GM18507 (cell line): Measurements from ENCODE around the gene TTYH2.

ENCODE experiments used
- DNase-seq: peaks from one replicate; pipeline ENCODE4 v3.0.0; 2011; ENCODE audit warnings: low read depth; ENCODE audit not compliant: insufficient read length; ENCODE audit errors: extremely low spot score
- FAIRE-seq: peaks from 2 replicates; lab custom pipeline; 2011; peaks lifted over from hg19 to GRCh38; lab: Jason Lieb, UNC

TTYH2 gene

DNA sequence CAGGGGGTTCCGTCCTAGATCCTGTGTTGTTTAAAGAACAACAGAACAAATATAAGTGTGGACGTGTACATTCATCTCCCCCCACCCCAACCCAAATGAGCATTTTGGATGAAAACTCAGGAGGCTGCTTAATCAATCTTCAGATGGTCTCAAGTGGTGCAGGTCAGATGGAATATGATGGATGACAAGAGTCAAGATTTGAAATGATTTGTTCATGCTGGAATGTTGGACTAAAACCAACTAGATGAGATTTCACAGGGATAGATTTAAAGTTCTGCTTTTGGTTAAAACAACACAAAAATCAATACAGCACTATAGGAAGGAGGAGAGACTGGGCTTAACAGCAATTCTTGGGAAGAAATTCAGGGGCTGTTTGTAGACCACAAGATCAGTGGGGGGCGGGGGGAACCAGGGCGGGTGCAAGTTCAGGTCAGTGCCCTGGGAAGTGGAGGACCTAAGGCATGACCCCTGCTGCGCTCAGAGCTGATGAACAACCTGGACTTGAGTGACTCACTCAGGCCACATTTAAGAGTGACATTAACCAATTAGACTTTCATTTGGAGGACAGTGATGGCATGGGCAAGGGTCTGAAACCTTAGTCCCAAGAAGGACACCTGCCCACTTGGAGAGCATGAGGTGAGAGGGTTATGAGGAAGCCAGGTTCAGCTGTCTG, 15.1 kb downstream of the TTYH2 start:
- no peak for FAIRE-seq
- DNase-seq = no peak

DNA sequence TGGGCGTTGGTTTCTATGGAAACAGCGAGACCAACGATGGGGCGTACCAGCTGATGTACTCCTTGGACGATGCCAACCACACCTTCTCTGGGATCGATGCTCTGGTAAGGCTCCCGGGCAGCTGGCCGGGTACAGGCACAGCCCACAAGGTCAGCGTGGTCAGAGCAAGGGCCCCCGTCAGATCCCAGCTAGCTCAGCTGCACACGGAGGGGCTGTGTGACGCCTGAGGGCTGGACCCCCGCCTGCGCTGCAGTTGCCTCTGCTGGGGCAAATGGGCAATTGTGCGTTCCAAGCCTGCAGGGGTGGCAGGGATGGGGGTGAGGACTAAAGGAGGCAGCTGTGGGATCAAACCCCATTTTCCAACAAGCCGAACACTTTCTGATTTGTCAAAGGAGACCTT, 17.5 kb downstream of the TTYH2 start:
- DNase-seq (no peak), FAIRE-seq (no peak)

DNA sequence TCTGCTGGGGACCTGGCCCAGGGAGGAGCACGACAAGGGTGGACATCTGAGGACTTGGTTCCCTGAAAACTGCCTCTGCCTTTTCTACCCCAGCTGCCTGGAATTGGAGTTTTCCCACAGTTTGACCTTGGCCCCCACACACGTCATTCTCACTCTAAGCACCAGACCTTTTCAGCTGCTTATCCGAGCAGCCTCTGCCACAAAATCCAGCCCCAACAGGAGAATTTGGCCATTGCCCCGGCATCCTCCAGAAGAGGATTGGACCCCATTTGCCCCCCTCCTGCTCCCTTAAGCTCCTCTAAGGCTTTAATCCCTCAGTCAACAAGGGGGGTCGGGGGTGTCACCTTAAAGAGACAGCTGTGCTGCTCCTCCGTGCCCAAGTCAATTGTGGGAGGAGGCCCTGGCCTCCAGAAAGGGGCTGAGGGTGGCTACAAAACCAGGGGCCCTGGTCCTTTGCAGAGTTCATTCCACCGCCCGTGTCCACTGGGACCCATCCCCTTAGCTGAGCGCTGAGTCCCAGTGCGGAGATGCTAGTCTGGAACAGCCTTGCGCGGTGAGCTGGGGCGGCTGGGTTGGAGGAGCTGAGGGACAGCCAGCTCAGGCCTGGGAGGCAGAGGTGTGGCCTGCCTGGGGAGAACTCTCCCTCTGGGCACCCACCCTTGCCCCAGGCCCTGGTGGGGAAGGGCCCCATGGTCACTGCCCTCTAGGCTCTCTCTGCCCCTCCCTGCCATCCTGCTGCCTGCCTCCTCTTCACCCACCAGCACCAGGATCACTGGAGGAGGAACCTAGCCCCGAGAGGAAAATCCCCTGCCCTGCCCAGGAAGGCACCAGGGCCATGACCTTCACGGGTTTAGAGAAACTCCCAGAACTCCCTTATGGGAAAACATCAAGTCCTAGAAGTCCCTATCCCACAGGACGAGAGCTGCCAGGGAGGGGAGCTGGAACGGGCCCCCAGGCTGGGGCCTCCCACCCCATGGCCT, 18.8 kb downstream of the TTYH2 start:
- FAIRE-seq = no peak
- DNase-seq = no peak

DNA sequence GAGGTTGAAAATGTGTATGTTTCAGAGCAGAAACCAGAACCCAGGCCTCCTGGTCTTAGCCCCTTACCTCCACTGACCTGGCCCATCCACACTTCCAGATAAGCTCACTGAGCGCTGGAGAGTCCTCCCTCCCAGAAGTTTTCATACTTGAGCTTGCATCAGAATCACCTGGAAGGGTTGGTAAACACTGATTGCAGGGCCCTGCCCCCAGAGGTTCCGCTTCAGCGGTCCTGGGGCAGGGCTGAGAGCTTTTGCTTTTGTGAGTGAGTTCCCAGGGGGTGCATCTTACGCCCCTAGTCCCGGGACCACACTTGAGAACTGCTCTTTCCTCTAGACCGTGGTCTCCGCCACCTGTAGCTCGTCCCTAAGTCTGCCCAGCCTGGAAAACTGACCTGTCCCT, 20.6 kb downstream of the TTYH2 start:
- FAIRE-seq (no peak), DNase-seq (no peak)

DNA sequence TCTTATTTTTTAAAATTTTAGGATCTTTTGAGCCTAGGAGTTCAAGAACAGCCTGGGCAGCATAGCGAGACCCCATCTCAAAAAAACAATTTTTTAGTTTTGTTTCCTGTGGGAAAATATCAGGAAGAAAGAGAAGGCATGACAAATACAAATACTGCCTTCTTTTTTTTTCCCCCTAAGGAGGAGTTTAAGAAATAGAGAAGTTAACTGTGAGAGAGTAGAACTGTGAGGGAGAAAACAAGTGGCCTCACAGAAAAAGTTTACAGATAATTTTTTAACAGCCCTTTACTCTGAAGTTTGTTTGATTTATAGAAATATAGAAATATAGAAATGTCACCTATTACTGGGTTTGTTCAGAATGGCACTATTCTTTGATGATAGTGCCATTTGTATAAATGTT, 21.1 kb downstream of the TTYH2 start:
- no peak for DNase-seq
- no peak for FAIRE-seq

DNA sequence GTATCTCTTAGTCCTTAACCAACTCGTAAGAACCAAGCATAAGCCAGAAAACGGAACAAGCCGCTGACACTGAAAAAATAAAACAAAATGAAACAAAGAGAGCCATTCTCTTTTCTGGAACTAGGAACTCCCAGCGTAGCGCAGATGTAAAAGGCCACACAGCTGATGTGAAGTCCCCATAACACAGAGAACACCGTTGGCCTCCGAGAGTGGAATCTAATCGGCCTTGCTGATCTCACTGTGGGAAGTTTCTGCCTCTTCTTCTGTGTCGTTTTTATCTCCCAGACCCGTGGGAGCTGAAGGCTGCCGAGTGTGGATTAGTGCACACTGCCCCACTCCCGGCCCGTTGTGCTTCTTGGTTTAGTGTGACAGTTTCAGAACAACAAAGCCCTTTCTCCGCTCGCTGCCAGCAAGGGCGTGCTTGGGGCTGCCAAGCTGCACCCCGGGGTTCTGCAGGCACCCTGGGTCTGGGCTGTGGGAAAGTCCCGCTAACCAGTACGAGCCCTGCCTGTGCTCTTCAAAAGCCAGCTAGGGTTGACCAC, 21.7 kb downstream of the TTYH2 start:
- FAIRE-seq = no peak

DNA sequence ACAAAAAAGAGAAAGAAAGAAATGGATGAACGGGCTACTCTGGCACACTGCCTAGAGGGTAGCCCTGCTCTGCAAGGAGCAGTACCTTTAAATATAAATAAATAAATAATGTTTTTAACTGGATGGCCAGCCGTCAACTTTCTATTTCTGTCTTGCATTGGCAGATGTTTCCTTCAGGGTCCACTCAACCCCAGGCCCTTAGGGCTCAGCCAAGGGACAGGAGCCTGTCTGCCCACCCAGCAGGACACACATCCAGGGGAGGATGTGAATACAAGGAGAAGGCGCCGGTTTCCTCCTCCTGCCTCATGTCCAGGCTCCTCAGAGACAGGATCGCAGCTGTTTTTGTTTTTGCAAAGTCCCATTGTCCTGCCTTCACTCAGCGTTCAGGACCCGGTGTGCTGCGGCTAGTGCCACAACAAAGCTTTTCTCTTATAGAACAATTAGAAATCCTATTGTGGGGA, 22.6 kb downstream of the TTYH2 start:
- FAIRE-seq (no peak), DNase-seq (no peak)

More for the DNA sequence above, 21.7 kb downstream of the TTYH2 start:
- no peak for DNase-seq

DNA sequence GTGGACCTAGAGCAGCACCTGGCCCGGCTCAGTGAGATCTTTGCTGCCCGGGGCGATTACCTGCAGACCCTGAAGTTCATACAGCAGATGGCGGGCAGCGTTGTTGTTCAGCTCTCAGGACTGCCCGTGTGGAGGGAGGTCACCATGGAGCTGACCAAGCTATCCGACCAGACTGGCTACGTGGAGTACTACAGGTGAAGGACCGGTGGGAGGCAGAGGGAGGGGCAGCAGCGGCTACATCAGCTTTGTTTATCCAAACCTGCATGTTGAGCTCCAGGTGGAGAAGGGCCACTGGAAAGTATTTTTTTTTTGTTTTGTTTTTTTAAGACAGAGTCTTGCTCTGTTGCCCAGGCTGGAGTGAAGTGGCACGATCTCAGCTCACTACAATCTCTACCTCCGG, 23.9 kb downstream of the TTYH2 start:
- DNase-seq (no peak), FAIRE-seq (no peak)

DNA sequence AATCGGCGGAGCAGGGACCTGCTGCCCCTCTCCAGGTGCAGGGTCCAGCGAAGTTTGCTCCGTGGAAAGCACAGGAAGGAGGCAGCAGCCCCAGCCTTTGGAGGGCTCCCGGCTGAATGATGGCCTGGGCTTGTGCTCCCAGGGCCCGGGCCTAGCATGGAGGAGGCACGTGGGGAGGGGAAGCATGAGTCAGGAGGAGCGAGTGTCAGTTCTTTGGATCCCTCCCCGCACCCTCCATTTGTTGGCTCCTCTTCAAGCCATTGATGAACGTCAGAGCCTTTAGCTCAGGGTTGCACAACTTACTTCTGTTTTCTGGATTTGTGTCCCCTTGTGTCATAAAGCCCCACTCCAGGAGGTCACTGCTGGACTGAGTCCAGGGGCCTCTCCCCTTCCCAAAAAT, 25.8 kb downstream of the TTYH2 start:
- FAIRE-seq = no peak

DNA sequence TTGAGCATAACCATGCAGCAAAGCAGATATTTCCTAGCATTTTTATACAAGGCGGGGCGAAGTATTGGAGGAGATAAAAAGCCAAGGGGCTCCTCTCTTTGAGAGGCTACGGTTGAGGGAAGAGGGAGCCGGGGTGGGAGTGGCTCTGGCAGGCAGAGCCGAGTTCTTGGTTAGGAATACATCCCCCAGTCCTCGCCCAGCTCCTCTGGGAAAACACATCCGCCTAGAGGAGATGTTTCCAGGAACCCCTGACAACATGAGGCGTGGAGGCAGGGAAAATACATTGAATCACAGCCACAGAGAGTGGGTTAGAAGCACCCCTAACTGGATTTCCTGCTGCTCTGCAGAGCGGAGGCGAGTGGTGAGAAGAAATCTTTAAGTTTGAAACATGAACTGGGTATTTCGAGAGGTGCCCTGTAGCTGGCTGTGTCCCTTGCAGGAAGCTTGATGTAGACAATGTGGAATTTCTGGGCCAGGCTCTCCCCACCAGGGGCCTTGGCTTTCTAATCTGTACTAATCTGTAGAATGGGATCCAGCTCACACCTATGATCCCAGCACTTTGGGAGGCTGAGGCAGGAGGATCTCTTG, 27.3 kb downstream of the TTYH2 start:
- FAIRE-seq (no peak), DNase-seq (no peak)

More for the DNA sequence above, 25.8 kb downstream of the TTYH2 start:
- no peak for DNase-seq

DNA sequence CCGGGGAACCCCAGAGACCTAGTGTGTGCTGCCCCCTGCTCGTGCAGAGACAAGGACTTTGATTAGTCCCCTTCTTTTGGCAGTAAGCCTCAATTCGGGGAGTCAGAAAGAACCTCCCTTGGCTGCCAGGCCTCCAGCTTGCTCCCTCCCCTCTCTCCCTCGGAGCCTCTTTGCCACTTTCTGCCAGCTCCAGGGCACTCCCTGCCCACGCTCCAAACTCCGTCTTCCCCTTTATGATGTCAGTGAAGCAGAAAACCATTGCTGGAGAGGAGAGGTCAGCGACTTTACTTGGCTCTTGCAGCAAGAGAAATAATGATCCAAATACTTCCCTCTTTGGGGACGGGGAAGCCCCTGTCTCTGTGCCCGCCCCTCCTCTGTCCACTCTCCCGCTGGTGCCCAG, 28.1 kb downstream of the TTYH2 start:
- DNase-seq = no peak
- FAIRE-seq = no peak

DNA sequence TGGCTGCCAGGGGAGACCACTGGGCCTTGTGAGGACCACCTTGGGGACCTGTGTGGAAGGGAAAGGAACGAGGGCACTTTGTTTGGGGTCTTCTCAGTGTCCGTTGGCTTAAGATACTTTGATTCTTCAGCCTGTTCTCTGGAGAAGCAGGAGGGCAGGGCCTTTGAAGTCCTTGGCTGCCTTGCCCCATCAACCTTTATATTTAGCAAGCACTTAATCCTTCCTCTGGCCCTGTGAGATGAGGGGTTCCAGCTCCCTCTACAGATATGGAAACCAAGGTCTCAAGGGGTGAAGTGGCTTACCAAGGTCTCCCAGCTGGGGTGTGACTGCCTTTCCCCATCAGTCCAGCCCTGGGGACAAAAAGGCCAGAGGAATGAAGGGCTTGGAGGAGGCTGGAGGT, 28.5 kb downstream of the TTYH2 start:
- no peak for DNase-seq
- FAIRE-seq = no peak

DNA sequence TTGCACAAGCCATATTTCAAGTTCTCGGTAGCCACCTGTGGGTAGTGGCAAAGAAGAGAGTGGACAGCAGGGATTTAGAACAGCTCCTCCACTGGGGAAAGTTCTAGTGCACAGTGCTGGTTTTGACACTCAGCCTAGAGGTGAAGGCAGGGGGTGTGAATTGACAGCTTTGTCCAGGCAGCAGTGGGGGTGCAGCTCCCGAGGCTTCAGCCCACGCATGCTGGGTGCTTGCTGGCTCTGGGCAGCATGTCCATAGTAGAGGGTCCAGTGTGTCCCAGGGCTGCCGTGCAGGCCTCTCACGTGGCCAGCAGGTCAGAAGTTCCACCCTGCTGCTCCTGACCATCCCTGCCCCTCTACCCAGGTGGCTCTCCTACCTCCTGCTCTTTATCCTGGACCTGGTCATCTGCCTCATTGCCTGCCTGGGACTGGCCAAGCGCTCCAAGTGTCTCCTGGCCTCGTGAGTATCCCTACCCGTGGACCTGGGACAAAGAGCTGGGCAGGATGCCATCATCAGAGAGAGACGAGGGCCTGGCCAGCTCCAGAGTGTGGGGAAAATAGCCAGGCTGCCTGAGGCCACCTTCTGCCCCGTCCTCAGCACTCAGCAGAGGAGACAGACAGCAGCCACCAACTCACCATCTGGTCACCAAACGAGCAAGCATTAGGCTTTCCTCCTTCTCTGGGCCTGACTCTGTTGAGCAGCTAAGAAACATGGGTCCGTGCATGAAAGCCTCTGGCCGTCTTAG, 29.8 kb downstream of the TTYH2 start:
- FAIRE-seq = no peak
- DNase-seq = no peak

DNA sequence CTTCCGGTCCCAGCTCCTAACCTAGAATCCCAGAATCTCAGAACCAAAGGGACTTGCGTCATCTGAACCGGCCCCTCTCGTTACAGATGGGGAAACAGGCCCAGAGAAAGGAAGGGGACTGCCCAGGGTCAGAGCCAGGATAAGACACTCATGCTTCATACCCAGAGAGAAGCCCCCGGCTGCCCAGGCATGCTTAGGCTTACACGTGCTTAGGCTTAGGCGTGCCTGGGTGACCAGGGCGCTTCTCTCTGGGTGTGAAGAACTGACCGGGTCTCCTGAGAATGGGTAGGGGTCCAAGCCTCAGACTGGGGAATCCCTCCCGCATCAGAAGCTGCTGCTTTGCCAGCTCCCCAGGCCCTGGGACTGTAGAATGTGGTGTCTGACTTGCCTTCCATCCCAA, 30.8 kb downstream of the TTYH2 start:
- FAIRE-seq (no peak), DNase-seq (no peak)

DNA sequence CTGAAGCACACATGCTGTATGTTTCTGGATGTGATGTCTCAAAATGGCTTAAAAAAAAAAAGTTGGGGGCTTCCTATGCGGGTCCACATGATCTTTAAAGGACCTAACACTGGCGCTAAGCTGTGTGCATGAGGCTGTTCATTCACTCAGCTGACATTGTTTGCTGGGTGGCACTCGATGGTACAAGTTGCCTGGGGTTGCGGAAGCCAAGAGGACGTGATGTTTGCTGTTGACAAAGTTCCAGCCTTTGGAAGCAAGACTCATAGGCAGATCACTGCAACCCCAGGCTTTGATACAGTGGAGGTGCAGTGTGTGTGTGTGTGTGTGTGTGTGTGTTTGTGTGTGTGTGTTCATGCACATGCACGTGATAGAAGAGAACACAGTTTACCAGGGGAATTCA, 31.2 kb downstream of the TTYH2 start:
- DNase-seq (no peak), FAIRE-seq (no peak)

DNA sequence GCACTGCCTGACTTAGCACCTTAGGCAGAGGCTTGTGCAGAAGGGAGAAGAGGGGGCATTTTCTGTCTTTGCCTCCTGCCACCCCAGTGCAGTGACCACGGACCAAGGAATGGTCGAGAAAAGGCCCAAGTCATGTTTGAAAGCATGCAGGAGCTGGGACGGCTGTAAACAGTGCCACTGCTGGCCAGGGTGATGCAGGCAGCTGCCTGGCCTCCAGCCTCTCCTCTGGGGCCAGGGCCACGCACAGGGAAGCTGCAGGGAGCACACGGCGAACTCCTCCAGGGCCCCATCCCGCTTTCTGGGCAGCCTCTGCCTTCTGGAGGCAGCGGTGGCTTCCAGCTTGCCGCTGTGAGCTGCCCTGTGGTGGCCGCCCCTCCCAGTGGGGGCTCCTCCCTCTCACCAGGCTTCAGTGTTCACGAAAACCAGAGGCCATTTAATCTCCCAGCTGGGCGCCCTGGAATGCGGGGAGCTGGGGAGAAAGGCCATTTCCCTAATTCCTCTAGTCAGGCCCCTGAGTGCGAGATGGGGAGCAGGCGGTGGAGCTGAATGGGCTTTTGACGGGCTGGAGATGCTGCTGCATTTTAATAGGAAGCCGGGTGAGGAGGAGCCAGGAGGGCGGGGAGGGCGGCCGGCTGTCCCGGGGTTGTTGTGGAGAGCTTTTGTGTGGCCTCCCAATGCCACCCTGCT, 31.9 kb downstream of the TTYH2 start:
- DNase-seq (no peak), FAIRE-seq (no peak)

DNA sequence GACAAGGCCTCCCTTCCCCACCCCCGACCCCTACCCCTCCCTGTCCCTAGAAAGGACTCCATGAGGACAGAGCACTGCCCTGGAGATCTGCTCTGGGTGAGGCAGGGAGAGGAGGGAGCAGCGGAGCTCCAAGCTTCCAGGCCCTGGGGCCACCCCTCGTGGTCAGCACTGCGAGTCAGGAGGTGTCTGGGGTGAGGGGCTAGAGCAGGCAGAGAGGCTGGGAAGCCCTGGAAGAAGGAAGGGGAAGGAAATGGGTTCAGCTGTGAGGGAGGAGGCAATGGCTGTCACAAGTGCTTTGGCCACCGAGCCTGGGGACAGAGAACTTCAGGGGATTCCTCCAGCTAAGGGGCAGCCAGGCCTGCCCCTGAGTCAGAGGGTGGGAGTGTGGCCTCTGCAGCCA, 32.5 kb downstream of the TTYH2 start:
- FAIRE-seq (no peak), DNase-seq (no peak)

DNA sequence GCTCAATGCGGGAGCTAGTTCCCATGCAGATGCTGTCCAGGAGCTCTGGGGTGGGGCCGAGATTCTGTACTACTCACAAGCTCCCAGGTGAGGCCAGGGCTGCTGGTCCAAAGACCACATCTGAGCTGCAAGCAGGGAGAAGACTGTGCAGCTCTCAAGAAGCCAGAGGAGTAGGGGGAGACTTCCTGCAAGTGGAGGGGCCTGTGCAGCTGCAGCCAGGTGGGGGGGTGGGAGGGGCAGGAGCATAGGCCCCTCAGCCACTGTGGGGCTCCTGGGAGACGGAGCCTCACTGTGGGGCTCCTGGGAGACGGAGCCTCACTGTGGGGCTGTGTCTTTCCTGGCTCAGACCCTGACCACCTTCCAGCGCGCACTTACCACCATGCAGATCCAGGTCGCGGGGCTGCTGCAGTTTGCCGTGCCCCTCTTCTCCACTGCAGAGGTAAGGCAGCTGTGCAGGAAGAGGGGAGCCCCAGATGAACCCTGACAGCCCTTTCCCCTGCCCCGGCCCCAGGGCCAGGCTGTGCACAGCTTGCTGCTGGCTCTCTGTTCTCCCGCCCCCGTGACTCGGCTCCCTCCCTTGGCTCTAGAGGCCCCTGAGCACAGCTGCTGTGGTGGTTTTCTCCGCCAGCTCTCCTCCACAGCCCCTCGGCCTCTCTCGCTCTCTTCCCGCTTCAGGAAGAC, 36.4 kb downstream of the TTYH2 start:
- no peak for FAIRE-seq
- DNase-seq = no peak
